GM21381 (cell line): ENCODE data around the gene KRTAP12-4.
"Not testable (repeated sequence)": the region's sequence is repeated elsewhere in the genome, so short reads cannot be mapped to it uniquely, and the experiment has no call there.

Experiments used
- ATAC-seq: cut with Tn5 transposase; IDR thresholded peaks from one replicate; pipeline ENCODE4 v1.9.1; 2021; ENCODE audit warnings: mild to moderate bottlenecking, moderate library complexity; ENCODE audit not compliant: unreplicated experiment

Gene KRTAP12-4

DNA sequence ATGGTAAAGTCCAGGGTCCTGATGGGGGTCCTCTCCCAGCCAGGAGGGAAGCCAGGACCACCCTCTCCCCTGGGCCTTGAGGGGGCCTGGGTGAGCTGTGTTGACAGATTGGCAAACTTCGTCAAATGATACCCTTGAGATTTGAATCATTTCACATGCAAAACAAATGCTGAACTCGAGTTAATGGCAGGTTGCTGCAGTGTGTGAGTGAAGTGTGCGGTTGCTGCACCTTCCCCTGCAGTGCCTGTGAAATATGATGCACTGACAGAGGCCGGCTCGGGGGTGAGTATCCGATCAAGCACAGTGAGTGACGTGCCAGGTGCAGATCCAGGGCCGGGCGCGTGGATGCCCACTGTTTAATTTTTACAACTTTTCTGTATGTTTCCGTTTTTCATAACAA is 33.2 kb upstream of the KRTAP12-4 start:
- no peak for ATAC-seq

- ATAC-seq, result no peak
These were observed 32.5 kb upstream of the KRTAP12-4 start for GRCh38 chr21:44686843-44687561.

DNA sequence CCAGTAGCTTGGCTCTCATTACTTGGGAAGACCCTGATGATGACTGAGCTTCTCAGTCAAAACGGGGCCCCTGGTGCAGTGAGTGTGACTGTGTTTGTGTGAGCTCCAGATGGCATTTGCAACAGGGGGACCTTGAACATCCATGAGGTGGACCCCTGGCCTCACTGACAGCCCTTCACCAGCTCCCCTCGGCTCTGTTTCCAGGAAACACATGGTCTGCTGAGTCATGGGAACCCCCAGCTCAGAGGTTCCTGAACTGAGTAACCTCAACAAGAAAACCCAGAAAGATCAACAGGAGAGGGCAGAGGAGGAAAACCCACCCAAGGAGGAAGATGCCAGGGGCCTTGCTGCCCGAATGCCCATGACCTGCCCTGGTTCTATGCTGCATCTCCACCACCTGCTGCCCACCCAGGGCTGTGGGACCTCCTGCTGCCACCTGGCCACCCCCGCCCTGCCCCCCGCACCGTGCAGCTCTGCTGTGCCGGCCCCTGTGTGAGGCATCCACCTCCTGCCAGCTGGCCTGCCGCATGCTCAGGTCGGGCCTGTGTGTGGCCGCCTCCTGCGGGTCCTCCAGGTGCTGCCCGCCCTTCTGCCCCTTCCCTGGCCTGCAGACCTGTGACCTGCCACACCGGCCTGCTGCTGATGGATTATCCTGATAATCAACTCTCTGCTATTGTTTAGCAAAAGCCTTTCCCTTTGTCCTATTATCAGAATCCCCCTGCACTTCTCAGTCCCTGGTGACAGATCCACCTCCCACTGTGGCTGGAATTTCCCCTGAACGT is 31.7 kb upstream of the KRTAP12-4 start:
- ATAC-seq, result no peak

GRCh38 chr21:44685050-44685449 is 30.6 kb upstream of the KRTAP12-4 start:
- ATAC-seq, result not testable (repeated sequence)

DNA sequence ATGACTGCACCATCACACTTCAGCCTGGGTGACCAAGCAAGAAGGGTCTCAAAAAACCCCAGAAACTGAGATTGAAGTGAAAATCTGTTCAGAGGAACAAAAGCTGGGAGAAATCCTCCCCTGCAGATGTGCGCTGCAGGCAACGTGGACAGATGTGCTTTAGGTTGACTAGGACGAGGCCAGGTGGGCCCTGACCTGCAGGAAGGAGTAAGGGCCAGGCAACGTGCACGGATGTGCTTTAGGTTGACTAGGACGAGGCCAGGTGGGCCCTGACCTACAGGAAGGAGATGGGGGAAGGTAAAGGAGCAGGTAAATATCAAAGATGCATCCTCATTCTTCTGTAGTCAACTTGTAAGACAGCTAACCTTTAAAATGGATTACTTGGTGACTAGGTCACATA is 30.0 kb upstream of the KRTAP12-4 start:
- ATAC-seq, result no peak

GRCh38 chr21:44684077-44684476 is 29.6 kb upstream of the KRTAP12-4 start:
- no peak for ATAC-seq

- no peak for ATAC-seq
These were observed 28.2 kb upstream of the KRTAP12-4 start for GRCh38 chr21:44682580-44683151.

DNA sequence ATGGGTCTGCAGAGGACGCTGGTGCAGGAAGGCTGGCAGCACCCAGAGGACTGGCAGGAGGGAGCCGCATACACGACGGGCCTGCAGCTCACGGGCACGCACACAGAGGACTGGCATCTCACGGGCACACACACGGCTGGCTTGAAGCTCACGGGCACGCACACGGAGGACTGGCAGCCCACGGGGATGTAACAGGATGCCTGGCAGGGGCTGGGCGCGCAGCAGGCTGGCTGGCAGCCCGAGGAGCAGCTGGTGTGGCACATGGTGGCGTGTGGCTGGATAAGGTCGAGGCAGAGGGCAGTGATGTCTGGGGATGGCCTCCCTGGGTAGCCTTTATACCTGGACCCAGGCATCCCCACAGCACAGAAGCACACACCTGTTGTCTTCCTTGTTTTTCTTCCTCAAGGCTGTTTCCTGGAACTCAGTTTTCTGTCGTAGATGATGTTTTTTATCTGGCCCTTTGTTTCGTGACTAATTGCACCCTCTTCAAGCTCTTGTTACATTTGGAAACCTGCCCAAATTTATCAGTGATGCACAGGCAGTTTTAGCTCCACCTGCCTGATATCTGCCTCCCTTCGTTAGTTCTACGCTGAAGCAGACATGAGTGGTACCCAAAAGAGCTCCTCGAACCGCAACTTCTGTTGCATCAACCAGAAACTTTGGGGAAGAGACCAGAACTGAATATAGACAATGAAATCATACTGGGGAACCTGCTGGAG is 27.6 kb upstream of the KRTAP12-4 start, which contains the start of gene KRTAP12-1:
Gene KRTAP12-1, minus strand, starts transcription at position 303 of the 719 bp plus-strand sequence. Its CDS starts 40 bp downstream, at position 263.
- no peak for ATAC-seq

GRCh38 chr21:44681152-44681551 is 26.7 kb upstream of the KRTAP12-4 start:
- no peak for ATAC-seq

GRCh38 chr21:44677881-44678280 is 23.4 kb upstream of the KRTAP12-4 start:
- ATAC-seq, result no peak

DNA sequence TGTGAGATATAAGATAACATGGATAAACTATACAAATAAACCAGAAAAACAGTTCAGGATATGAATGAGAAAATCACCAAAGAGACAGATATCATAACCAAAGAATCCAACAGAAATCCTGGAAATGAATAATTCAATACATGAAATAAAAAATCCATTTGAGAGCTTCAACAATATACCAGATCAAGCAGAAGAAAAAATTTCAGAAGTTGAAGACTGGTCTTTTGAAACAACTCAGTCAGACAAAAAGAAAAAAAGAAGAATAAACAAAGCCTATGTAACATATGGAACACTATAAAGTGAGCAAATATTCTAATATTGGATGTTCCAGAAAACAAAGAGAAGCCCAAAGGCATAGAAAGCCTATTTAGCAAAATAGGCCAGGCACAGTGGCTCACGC is 17.5 kb upstream of the KRTAP12-4 start:
- ATAC-seq, result no peak

- ATAC-seq, result no peak
These were observed 16.4 kb upstream of the KRTAP12-4 start for GRCh38 chr21:44670642-44671432.

- ATAC-seq, result no peak
These were observed 13.2 kb upstream of the KRTAP12-4 start for GRCh38 chr21:44667612-44668011.

GRCh38 chr21:44666401-44667320 is 12.2 kb upstream of the KRTAP12-4 start, which contains the start of gene KRTAP12-2:
TSS of gene KRTAP12-2 (minus strand) at chr21:44666927. CDS start at chr21:44666886, 41 bp downstream.
- ATAC-seq, result no peak

- ATAC-seq, result no peak
These were observed 10.2 kb upstream of the KRTAP12-4 start for GRCh38 chr21:44664691-44665090.

- not testable (repeated sequence) for ATAC-seq
These were observed 7.1 kb upstream of the KRTAP12-4 start for GRCh38 chr21:44661567-44661966.

GRCh38 chr21:44658913-44659595 is 4.6 kb upstream of the KRTAP12-4 start:
- no peak for ATAC-seq

GRCh38 chr21:44658541-44658910 is 4.1 kb upstream of the KRTAP12-4 start:
- no peak for ATAC-seq
